HCT116 (cell line): ENCODE data around the gene LIN7A.

Experiments used
- CTCF ChIP-seq, 3 experiments: fragments of 200-600 bp in 1 of 3; sonication (generic) in 1 of 3; IDR thresholded peaks in 2 of 3; conservative IDR thresholded peaks in 1 of 3; 2 replicates each; pipeline ENCODE4 v1.5.1; 2012 to 2017; ENCODE audit warnings: low read depth in 2 of 3, low read length in 2 of 3, antibody characterized with exemption in 1 of 3, borderline replicate concordance in 1 of 3, control low read depth in 1 of 3, mild to moderate bottlenecking in 1 of 3, mixed read lengths in 1 of 3, mixed run types in 1 of 3, moderate library complexity in 1 of 3; ENCODE audit not compliant: insufficient read depth in 1 of 3
- POLR2A ChIP-seq: IDR thresholded peaks from 2 replicates; pipeline ENCODE4 v1.7.0; 2011; ENCODE audit warnings: borderline replicate concordance; ENCODE audit not compliant: insufficient read depth, insufficient read length; ENCODE audit errors: extremely low read depth
- REST ChIP-seq: IDR thresholded peaks from 2 replicates; pipeline ENCODE4 v1.6.1; 2012; ENCODE audit warnings: low read depth
- ZBTB33 ChIP-seq: IDR thresholded peaks from 2 replicates; pipeline ENCODE4 v1.6.1; 2011; ENCODE audit warnings: mild to moderate bottlenecking, low read length, moderate library complexity; ENCODE audit not compliant: insufficient replicate concordance; ENCODE audit errors: extremely low read depth

- TF ChIP-seq CTCF (IDR thresholded peaks at IDR 0.05 in 2 of 3, conservative IDR thresholded peaks at IDR 0.05 in 1 of 3; ENCODE audit: borderline replicate concordance in 1 of 3, insufficient read depth in 1 of 3, low read depth in 2 of 3, low read length in 2 of 3) (no peak), POLR2A (no peak), ZBTB33 (no peak), REST (no peak)
Observed at GRCh38 chr12:80937391-80938238, at the start of gene LIN7A.
